GM10266 (cell line): Measurements from ENCODE around the gene LARP1.
"Not testable (repeated sequence)": the region's sequence is repeated elsewhere in the genome, so short reads cannot be mapped to it uniquely, and the experiment has no call there.

Experiments
- DNase-seq: peaks from one replicate; pipeline ENCODE4 v3.0.0; 2012; ENCODE audit errors: extremely low spot score
- TF ChIP-seq, protein P1 (sequence below): IDR thresholded peaks from 2 replicates; pipeline ENCODE4 v1.5.1; 2012; ENCODE audit warnings: mild to moderate bottlenecking, low read depth; ENCODE audit not compliant: control insufficient read depth, insufficient read depth; ENCODE audit errors: missing control alignments

The LARP1 gene

DNA sequence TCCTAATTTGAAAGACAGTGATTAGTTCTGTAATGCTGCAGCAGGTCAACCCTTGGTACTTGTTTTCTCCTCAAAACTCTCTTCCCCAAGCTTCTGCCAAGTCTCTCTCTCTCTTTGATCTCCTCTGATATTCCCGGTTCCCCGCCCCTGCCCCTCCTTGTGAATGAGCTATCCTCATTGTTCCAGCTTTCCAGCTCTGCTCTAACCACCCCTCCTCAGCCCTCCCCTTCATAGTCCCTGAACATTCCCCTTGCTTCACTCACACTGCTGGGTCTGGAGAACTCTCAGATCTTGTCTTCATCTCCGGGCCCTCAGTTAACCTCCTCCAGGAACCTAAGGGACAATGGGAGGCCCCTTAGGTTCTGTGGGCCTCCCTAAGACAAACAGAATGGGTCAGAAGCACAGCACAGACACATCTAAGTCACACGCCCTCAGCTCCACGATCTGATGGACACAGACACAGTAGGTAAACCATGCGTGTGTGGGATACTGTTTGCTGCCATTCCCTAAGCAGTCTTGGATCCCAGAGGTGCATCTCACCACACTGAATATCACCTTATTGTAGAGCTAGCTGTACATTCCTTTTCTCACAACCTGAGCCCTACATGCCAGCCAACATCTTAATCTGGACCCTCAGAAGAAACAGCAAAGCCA, 17.4 kb upstream of the LARP1 start:
- no peak for DNase-seq
- TF ChIP-seq, protein P1, sequence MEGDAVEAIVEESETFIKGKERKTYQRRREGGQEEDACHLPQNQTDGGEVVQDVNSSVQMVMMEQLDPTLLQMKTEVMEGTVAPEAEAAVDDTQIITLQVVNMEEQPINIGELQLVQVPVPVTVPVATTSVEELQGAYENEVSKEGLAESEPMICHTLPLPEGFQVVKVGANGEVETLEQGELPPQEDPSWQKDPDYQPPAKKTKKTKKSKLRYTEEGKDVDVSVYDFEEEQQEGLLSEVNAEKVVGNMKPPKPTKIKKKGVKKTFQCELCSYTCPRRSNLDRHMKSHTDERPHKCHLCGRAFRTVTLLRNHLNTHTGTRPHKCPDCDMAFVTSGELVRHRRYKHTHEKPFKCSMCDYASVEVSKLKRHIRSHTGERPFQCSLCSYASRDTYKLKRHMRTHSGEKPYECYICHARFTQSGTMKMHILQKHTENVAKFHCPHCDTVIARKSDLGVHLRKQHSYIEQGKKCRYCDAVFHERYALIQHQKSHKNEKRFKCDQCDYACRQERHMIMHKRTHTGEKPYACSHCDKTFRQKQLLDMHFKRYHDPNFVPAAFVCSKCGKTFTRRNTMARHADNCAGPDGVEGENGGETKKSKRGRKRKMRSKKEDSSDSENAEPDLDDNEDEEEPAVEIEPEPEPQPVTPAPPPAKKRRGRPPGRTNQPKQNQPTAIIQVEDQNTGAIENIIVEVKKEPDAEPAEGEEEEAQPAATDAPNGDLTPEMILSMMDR, result no peak

DNA sequence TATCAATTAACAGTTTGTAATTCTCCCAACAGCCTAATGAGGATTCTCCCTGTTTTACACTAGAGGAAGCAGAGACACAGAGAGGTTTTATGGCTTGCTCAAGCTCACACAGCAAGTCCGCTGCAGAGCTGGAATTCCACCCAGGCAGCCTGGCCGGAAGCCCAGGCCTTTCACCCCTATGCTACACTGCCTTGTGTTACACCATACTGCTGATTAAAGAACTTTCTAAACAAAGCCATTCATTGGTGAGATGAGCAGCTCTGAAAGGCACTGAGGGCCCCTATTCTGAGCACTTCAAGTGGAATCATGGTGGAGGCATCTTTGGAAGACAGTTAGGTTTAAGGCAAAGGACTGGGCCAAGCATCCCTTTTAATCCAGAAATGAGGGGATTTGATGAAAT, 14.7 kb upstream of the LARP1 start:
- TF ChIP-seq, protein P1, result no peak
- DNase-seq, result no peak

DNA sequence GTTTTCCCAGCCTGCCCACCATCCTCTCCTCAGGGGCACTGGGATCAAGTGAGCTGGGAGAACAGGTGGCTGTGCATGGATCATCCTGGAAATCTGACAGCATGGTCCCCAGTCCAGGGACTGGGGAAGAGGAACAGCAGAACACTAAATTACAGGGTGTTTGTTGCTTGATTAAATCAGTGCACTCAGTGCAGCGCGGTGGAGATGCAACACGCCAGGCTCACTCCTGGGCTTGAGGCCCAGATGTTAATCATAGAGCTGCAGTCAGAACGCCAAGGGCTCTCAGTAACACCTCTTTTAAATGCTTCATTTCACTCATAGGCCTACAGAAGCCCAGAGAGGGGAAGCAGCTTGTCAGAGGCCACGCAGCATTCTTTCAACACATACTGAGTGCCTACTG, 14.2 kb upstream of the LARP1 start:
- TF ChIP-seq, protein P1, result no peak
- DNase-seq, result no peak

DNA sequence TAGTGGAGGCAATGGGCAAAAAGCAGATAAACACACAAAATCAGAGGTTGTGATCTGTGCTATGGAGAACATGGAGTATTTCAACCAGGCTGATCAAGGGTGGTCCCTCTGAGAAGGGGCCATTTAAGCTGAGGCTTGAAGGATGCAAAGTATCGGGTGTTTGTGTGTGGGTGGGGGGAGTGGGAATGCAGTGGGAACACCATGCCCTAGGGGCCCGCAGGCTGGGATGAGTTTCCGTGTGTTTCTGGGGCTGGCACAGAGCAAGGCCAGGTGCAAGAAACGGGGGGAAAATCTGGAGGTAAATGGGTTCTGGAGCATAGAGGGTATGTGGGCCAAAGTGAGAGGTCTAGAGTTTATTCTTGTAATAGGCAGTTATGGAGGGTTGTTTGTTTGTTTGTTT, 13.8 kb upstream of the LARP1 start:
- DNase-seq, result no peak
- TF ChIP-seq, protein P1, result no peak

DNA sequence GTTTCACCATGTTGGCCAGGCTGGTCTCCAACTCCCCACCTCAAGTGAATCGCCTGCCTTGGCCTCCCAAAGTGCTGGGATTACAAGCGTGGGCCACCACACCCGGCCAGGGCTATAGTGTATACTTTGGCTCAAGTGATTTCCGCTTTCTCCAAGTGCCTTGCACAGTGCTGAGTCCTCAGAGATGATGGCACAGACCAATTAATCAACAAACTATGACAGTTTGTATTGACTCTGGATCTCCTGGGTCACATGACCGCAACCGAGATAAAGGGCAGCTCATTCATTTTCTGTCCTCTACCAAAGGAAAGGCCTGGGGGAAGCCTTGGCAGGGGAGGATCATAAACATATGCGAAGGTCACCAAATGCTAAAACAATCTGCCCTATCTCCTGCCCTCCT, 11.4 kb upstream of the LARP1 start:
- no peak for DNase-seq
- TF ChIP-seq, protein P1, result no peak

DNA sequence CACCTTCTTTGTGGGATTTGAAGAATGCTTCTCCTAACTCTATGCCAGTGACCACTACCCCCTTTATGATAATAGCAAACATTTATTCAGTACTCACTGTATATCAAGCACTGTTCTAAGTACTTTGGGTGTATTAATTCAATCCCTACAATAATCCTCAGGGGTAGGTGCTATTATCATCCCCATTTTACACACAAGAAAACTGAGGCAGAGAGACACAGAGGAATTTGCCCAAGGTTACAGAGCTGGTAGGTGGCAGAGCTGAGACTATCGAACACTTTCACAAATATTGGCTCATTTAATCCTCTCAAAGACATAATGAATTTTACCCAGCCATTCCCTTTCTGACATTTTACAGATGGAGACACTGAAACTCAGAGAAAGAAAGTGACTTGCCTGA, 9.8 kb upstream of the LARP1 start:
- TF ChIP-seq, protein P1, result no peak
- DNase-seq, result no peak

DNA sequence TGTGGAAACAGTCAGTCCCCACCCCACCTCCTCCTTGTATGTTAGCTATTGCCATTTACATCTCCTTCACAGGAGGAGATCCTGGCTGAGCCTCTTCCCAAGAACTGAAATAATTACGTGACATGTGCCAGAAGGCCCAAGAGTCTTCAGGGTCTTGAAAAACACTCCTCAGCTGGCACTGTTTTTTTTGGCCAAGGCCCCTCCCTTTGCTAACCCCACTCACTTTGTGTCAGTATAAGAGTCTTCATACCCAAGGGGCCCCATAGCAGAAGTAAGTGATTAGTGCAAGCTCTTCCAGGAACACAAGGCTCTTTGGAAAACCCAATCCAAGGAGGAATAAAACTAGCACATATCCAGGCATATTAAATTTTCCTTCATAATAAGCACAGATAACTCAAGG, 5.7 kb upstream of the LARP1 start:
- DNase-seq, result no peak
- TF ChIP-seq, protein P1, result no peak

DNA sequence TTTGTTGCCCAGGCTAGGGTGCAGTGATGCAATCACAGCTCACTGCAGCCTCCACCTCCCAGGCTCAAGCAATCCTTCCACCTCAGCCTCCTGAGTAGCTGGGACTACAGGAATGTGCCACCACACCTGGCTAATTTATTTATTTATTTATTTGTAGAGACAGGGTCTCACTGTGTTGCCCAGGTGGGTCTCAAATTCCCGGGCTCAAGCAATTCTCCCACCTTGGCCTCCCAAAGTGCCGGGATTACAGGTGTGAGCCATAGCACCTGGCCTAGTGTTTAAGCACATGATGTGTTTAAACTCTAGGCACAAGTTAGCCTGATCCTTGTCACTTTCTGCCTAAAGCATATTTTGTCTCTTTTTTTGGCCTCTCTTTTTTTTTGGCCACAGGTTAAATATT, 4.5 kb upstream of the LARP1 start:
- not testable (repeated sequence) for DNase-seq
